GM19397 (cell line): ENCODE measurements around the gene CYP27B1.
"Not testable (repeated sequence)": the region's sequence is repeated elsewhere in the genome, so short reads cannot be mapped to it uniquely, and the experiment has no call there.

Experiments
- ATAC-seq: cut with Tn5 transposase; IDR thresholded peaks from one replicate; pipeline ENCODE4 v1.9.1; 2021; ENCODE audit warnings: mild to moderate bottlenecking, moderate library complexity; ENCODE audit not compliant: unreplicated experiment

Gene CYP27B1

GRCh38 chr12:57793920-57794319, 27.0 kb upstream of the CYP27B1 start:
- ATAC-seq, result no peak

DNA sequence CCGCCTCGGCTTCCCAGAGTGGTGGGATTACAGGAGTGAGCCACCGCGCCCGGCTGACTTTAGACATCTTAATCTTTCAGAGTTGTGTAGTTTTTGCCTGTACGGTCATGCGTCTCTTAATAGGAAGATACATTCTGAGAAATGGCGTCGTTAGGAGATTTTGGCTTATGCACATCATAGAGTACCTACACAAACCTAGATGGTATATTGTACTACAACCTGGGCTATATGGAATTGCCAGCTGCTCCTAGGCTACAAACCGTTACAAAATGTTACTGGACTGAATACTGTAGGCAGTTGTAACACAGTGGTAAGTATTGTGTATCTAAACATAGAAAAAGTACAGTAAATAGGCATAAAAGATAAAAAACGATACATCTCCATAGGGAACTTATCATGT, 17.0 kb upstream of the CYP27B1 start:
- no peak for ATAC-seq

DNA sequence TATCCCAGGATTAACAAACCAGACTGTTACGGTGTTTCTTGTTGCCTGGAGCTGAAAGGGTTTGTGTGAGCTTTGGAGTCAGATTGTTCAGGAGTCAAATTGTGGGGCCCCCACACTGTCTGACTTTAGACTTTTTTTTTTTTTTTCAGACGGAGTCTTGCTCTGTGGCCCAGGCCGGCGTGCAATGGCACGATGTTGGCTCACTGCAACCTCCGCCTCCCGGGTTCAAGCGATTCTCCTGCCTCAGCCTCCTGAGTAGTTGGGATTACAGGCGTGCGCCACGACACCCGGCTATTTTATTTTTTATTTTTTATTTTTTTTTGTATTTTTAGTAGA, 16.6 kb upstream of the CYP27B1 start:
- no peak for ATAC-seq

- peak; percentile 81 for ATAC-seq
Measured at GRCh38 chr12:57782608-57783465, 16.0 kb upstream of the CYP27B1 start, which contains the start of gene TSFM. TSS of gene TSFM (plus strand) at chr12:57782787. CDS start at chr12:57782802, 15 bp downstream.

DNA sequence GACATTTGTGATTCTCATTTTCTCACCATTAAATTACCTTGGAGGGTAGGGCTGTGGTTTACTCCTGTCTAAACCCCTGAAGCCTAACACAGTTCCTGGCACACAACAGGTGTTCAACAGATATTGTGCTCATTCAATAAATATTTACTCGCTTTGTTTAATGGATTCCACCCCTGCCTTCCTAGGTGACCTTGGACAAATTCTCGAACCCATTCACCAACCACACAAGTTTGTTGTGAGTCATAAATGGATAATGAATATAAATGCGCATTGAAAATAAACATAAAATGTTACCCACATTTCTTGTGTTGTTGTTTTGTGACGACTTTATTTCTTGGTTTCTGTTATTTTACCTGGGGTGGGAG, 15.3 kb upstream of the CYP27B1 start:
- ATAC-seq, result no peak

- no peak for ATAC-seq
Measured at GRCh38 chr12:57781801-57782200, 14.9 kb upstream of the CYP27B1 start.

GRCh38 chr12:57781244-57781643, 14.4 kb upstream of the CYP27B1 start:
- ATAC-seq, result no peak

DNA sequence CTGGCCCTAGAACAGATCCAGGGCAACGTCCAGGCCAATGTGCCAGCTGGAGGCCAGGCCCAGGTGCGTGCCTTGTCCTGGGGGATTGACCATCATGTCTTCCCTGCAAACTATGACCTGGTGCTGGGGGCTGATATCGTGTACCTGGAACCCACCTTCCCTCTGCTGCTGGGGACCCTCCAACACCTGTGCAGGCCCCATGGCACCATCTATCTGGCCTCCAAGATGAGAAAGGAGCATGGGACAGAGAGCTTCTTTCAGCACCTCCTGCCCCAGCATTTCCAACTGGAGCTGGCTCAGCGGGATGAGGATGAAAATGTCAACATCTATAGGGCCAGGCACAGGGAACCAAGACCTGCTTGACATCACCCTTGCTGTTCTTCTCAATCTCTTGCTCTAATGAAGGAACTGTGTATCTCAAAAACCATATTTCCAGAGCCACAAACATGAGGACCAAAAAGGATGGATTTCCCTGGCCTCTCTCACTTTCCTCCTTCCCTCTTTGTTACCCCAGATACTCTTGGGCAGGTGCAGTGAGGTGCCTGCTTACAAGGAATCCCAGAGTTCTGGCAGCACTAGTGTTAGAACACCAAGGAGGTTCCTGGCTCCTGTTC, 13.5 kb upstream of the CYP27B1 start:
- ATAC-seq, result no peak

DNA sequence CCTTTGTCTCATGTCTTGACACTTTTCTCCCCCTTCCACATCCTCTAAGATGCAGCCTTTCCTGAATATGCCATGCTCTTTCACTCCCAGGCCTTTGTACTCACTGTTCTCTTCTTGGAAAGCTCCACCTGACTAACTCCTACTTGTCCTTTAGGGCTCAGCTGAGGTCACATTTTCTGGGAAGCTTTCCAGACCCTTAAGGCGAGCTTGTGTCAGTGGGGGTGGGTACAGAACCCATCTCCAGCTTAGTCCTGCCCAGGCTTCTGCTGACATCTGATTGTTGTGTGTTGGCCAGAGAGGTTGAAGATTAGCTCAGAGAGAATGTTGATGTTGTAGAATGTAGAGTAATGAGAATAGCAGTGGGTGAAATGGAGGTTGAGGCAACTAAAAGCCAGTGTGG, 12.9 kb upstream of the CYP27B1 start:
- ATAC-seq, result no peak

GRCh38 chr12:57777911-57778310, 11.0 kb upstream of the CYP27B1 start:
- ATAC-seq, result no peak

- no peak for ATAC-seq
Measured at GRCh38 chr12:57777367-57777766, 10.5 kb upstream of the CYP27B1 start.

DNA sequence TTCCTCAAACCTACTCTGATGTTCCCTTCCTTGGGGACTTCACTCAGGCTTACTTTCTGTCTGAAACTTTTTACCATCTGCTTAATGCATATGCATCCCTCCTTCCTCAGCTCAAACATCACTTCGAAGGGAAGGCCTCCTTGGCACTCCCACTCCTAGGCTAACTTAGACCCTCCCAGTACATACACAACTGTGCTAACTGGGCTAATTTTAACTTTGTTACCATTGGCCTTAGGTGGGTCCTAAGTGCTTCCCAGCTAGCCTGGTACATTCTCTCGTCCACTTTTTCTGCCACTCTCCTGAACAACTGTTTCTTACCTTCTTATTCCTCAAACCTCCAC, 9.3 kb upstream of the CYP27B1 start:
- no peak for ATAC-seq

GRCh38 chr12:57775563-57776246, 8.8 kb upstream of the CYP27B1 start:
- ATAC-seq, result no peak

- ATAC-seq, result no peak
Measured at GRCh38 chr12:57775044-57775443, 8.2 kb upstream of the CYP27B1 start.

GRCh38 chr12:57774634-57775033, 7.8 kb upstream of the CYP27B1 start:
- ATAC-seq, result not testable (repeated sequence)

DNA sequence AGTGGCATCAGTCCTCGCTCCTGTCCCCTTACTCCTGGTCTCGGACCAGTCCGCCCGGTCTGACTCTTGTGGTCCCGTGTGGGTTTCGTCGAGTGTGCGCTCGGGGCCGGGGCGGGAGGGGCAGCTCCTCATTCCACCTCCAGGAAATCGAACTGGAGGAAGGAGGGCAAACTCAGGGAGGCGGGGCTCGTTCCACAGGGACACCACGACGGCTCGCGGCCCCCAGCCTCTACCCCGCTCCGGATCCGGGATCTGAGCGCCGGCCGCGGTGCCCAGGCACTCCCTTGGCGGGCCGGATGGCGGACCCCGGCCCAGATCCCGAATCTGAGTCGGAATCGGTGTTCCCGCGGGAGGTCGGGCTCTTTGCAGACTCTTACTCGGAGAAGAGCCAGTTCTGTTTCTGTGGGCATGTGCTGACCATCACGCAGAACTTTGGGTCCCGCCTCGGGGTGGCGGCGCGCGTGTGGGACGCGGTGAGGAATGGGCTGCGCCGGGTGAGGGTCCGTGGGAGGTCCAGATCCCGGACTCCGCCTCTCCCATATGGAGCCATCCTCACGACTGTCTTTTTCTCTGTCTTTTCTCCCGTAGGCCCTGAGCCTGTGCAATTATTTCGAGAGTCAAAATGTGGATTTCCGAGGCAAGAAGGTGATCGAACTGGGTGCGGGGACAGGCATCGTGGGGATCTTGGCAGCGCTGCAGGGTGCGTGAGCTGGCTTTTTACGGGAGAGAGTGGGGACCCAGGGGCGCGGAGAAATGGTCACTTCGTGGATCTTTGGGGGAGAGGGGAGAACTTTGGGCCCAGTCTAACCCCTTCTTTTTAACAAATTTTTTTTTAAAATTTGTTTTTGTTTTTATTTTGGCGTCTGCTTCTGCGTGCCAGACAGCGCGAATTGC, 5.8 kb upstream of the CYP27B1 start, which contains the start of gene EEF1AKMT3:
Gene EEF1AKMT3 (plus strand): TSS at position 186 of the 894 bp plus-strand sequence. CDS start 111 bp downstream, at position 297.
- peak; percentile 28 for ATAC-seq

- peak; percentile 75 for ATAC-seq
Measured at GRCh38 chr12:57771873-57772428, 5.1 kb upstream of the CYP27B1 start, which contains the start of gene METTL1. TSS of gene METTL1 (minus strand) at chr12:57772105. CDS start at chr12:57772083, 22 bp downstream.

DNA sequence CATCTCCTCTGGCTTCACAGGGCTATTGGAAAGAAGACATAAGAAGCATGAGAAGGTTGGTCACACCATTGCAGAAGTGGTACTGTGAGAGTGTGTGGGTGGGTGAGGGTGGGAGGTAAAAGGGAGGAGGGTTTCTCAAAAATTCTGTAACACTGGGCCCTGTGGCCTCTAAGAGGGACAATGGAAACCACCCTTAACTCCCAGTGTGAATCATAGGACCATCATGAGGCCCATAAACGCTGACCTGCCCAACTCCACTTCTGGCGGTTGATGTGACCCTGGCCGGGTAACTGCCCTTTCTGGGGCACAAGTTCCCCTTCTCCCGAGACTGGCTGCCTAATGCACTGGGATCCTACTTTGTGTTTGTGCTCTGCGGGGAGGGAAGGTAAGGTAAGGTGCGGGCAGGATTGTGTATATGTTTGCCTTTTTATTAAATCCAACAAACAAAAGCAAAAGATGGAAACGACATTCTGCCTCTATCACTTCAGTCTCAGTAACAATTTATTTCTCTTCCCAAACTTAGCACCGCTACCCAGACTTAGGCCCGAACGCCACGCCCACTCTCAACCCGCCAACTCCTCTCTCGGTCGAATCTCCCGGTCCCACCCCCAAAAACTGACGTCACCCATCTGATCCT, 4.5 kb upstream of the CYP27B1 start:
- peak; percentile 69 for ATAC-seq

DNA sequence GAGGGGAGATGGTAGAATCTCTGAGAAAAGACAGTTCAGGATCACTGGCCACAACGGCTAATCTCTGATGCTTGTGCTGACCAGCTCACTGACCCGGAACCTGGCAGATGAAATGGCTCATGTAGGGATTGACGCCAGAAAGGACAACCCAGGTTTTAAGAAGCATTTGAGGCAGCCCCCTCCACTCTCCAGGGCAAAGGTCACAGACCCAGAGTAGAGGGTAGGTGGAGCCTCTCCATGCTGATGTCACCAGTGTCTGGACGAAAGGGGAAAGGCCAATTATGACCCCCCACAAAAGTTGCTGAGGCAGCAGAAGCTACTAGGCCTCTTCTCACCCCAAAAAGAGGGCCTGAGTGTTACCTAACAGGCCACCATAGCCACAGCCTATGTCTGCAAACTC, 3.9 kb upstream of the CYP27B1 start:
- no peak for ATAC-seq

- ATAC-seq, result no peak
Measured at GRCh38 chr12:57769594-57769993, 2.7 kb upstream of the CYP27B1 start.
